A673 (cell line): ENCODE results near the gene DNAJC16. TPM values are rescaled to one million over a fixed set of nuclear protein-coding genes. Genes with fewer than 3 reads are reported as not detected.

ENCODE experiments used
- BruUV-seq: library from RNA; stranded (reverse); fragments of 400-500 nt; replicated peaks from 2 replicates; lab custom pipeline; 2021; lab: Mats Ljungman, UMichigan
- CTCF ChIA-PET: fragments of 300-600 bp; sonication (Branson Sonifier 250); formaldehyde crosslinking; loops from one replicate; lab custom pipeline; 2022; ENCODE audit warnings: antibody characterized with exemption; lab: Charles Lee
- POLR2A ChIA-PET: fragments of 300-600 bp; sonication (Branson Sonifier 250); formaldehyde crosslinking; loops from one replicate; lab custom pipeline; 2022; ENCODE audit warnings: antibody characterized with exemption; ENCODE audit not compliant: low non-redundant PET; lab: Charles Lee
- DNase-seq: peaks from one replicate; pipeline ENCODE4 v3.0.0-alpha.2; 2015; ENCODE audit warnings: low spot score
- H3K27ac ChIP-seq: fragments of 200-600 bp; sonication (generic); 2 replicates; pipeline ENCODE4 v1.5.1; 2016; ENCODE audit warnings: mixed run types, low read depth, mild to moderate bottlenecking, mixed read lengths, antibody characterized with exemption, low read length; ENCODE audit not compliant: poor library complexity, severe bottlenecking
- H3K27me3 ChIP-seq: fragments of 200-600 bp; sonication (generic); replicated peaks from 2 replicates; pipeline ENCODE4 v1.6.1; 2017; ENCODE audit warnings: mixed run types, low read depth, mild to moderate bottlenecking, mixed read lengths, antibody characterized with exemption, low read length; ENCODE audit not compliant: insufficient read depth, poor library complexity
- H3K36me3 ChIP-seq: fragments of 200-600 bp; sonication (generic); 2 replicates; pipeline ENCODE4 v1.6.1; 2016; ENCODE audit warnings: mixed run types, mild to moderate bottlenecking, mixed read lengths, antibody characterized with exemption, low read length; ENCODE audit not compliant: insufficient read depth, poor library complexity, severe bottlenecking
- H3K4me1 ChIP-seq: fragments of 200-600 bp; sonication (generic); 2 replicates; pipeline ENCODE4 v1.6.1; 2017; ENCODE audit warnings: mixed run types, mild to moderate bottlenecking, mixed read lengths, antibody characterized with exemption, low read length; ENCODE audit not compliant: insufficient read depth, poor library complexity, severe bottlenecking
- H3K4me3 ChIP-seq: fragments of 200-600 bp; sonication (generic); 2 replicates; pipeline ENCODE4 v1.5.1; 2016; ENCODE audit warnings: low read depth, mixed run types, mild to moderate bottlenecking, mixed read lengths, low read length; ENCODE audit not compliant: poor library complexity, severe bottlenecking
- H3K9me3 ChIP-seq: fragments of 200-600 bp; sonication (generic); 2 replicates; pipeline ENCODE4 v1.6.1; 2016; ENCODE audit warnings: mixed run types, low read depth, mild to moderate bottlenecking, mixed read lengths, antibody characterized with exemption, low read length; ENCODE audit not compliant: poor library complexity, severe bottlenecking
- EZH2 ChIP-seq: fragments of 200-600 bp; sonication (generic); IDR thresholded peaks from 2 replicates; pipeline ENCODE4 v1.6.1; 2017; ENCODE audit warnings: borderline replicate concordance, low read depth, mild to moderate bottlenecking, mixed read lengths, antibody characterized with exemption, low read length; ENCODE audit not compliant: poor library complexity, severe bottlenecking
- intact Hi-C: fragments of 100-400 bp; cut with micrococcal nuclease; formaldehyde crosslinking; loops from one replicate; pipeline ENCODE4 v1.10.0; 2022; ENCODE audit not compliant: unreplicated experiment
- total RNA-seq: library from RNA; stranded (reverse); gene quantifications from 2 replicates; pipeline ENCODE4 v1.2.3, GENCODE V29; 2021
- TF ChIP-seq, protein P1 (sequence below): fragments of 300-800, 200-600 bp; sonication (generic); conservative IDR thresholded peaks from 2 replicates; pipeline ENCODE4 v1.5.1; 2017; ENCODE audit warnings: low read depth, mild to moderate bottlenecking, antibody characterized with exemption, low read length, moderate library complexity, mixed read lengths

DNAJC16 gene
- total RNA-seq, 1 experiment from 2014 or later, result 17.1 TPM

DNA sequence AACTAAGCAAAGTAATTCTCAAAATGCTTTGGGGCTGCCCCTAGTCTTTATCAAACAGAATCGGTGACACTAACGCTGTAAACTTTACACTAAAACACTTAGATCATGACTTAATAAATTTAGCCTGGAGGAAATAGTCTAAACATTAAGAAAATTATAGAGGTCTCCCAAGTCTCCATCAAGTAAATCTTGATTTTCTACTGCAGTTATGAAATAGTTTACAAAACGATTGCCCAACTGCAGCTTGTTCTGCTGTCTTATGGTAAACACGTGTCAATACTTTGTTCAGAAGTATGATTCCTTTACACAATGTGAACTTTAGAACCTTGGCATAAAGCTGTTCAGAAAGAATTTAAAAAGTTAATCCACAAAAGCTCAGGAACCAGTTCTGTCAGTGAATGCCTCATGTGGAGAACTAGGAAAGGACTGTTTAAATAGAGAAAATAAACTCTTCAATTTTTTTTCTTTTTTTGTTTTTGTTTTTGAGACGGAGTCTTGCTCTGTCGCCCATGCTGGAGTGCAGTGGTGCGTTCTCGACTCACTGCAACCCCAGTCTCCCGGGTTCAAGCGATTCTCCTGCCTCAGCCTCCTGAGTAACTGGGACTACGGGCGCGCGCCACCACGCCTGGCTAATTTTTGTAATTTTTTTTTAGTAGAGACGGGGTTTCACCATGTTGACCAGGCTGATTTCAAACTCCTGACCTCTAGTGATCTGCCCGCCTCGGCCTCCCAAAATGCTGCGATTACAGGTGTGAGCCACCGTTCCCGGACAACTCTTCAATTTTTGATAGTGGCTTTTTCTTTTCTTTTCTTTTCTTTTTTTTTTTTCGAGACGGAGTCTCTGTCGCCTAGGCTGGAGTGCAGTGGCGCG lies 92.2 kb downstream of the DNAJC16 start:
- H3K4me3 ChIP-seq, result peak overlapping the region; percentile 89
- H3K27ac ChIP-seq, result peak overlapping the region; percentile 91
- peaks cover 10% of the 10 kb centered on the region for H3K4me1 ChIP-seq
- no peaks in the 10 kb centered on the region for H3K27me3 ChIP-seq
- no peaks in the 10 kb centered on the region for H3K9me3 ChIP-seq
- DNase-seq, result no peak
- ChIA-PET POLR2A (no interaction called here), CTCF (no interaction called here)
- TF ChIP-seq, protein P1, sequence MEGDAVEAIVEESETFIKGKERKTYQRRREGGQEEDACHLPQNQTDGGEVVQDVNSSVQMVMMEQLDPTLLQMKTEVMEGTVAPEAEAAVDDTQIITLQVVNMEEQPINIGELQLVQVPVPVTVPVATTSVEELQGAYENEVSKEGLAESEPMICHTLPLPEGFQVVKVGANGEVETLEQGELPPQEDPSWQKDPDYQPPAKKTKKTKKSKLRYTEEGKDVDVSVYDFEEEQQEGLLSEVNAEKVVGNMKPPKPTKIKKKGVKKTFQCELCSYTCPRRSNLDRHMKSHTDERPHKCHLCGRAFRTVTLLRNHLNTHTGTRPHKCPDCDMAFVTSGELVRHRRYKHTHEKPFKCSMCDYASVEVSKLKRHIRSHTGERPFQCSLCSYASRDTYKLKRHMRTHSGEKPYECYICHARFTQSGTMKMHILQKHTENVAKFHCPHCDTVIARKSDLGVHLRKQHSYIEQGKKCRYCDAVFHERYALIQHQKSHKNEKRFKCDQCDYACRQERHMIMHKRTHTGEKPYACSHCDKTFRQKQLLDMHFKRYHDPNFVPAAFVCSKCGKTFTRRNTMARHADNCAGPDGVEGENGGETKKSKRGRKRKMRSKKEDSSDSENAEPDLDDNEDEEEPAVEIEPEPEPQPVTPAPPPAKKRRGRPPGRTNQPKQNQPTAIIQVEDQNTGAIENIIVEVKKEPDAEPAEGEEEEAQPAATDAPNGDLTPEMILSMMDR, result no peak
- no peak for TF ChIP-seq EZH2
- BruUV-seq, result TSS peak; percentile 69
- intact Hi-C loops, result no loop called here
- H3K36me3 ChIP-seq, result no peaks in the 10 kb centered on the region

DNA sequence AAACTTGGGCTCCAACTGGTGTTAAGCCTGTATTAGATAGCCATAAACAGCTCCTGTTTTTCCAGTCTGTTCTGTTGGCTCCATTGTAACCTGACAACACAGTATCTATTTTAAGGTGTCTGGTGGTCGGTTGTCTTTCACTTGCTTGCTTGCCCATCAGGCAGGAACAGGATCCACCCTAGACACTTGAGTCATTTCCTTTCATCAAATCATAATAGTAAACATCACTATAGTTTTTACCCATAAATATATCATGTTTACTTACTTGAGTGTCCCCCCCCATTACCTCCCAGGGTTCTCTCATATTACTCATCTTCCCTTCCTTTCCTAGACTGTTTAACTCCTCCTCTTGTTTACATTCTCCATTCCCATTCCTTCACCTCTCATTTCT lies 93.5 kb downstream of the DNAJC16 start:
- no peak for TF ChIP-seq EZH2
- TF ChIP-seq, protein P1, result no peak
- no peaks in the 10 kb centered on the region for H3K9me3 ChIP-seq
- intact Hi-C loops, result no loop called here
- ChIA-PET POLR2A (no interaction called here), CTCF (no interaction called here)
- H3K27ac ChIP-seq, result no peak overlapping the region
- no peaks in the 10 kb centered on the region for H3K27me3 ChIP-seq
- H3K36me3 ChIP-seq, result no peaks in the 10 kb centered on the region
- no TSS peak for BruUV-seq
- no peak for DNase-seq
- H3K4me3 ChIP-seq, result no peak overlapping the region
- peaks cover 13% of the 10 kb centered on the region for H3K4me1 ChIP-seq

DNA sequence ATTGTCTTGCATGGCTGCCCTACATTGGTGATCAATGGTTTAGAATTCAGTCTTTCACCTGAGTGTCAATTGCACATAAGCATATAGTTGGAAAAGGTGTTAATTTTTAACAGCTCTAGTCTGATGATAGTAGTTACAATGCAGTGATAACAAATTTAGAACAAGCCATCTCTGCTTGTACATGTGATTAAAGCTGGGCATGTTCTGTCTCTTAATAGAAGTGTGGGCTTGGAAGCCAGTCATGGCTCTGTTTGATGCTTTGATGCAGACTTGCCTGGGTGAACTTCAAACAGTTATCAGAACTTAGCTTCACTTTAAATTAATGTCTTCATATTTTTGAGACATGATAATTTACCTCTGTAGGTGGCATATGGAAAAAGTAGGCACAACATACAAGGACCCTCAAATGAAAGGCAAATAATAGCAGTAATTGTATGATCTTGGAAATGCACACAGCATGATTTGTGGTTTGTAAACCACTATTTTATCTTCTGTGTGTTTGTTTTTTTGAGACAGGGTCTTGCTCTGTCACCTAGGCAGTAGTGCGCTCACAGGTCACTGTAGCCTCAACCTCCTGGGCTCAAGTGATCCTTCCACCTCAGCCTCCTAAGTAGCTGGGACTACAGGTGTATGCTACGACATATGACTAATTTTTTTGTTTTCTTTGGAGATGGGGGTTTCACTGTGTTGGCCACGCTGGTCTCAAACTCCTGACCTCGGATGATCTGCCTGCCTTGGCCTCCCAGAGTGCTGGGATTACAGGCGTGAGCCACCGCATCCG lies 94.4 kb downstream of the DNAJC16 start:
- Histone ChIP-seq H3K9me3 (no peaks in the 10 kb centered on the region), H3K27me3 (no peaks in the 10 kb centered on the region), H3K4me1 (peaks cover 13% of the 10 kb centered on the region), H3K36me3 (no peaks in the 10 kb centered on the region), H3K4me3 (no peak overlapping the region), H3K27ac (no peak overlapping the region)
- POLR2A ChIA-PET, result no interaction called here
- no TSS peak for BruUV-seq
- DNase-seq, result no peak
- intact Hi-C loops, result no loop called here
- CTCF ChIA-PET, result interaction anchor here (0.7 kb wide), 1 partner anchor 85 kb away, joined by 6 read pairs; no protein-coding TSS in a partner anchor
- TF ChIP-seq, protein P1, result no peak
- no peak for TF ChIP-seq EZH2
